ENCODE measurements around the gene SUSD1.

DNA sequence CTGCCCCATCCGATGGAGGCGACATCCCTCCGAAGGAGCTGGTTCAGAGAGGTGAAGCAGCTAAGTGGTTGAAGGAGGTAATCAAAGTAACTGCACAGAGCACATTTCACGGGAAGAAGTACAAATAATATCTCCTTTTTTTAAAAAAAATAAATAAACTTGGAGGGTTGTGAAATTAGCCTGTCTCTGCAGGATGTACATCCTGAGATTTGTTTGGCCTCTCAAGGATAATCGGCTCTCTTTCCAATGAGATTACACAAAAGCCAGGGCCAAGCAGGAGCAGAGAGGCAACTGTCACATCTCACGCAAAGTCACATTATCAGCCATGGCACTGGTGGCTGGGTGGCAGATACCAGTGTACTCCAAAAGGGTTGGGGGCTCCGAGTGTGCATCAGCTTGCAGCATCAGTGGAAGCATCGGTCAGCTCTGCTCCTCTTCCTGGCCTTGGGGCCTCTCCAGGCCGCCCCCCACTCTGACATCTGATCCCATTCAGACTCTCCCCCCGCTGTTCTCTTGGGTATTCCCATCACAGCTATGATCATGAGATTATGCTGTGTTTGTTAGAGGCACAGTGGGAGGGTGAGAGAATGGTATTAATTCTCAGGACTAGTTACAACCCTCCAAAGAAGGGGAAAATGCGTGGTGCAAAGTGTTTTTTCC lies 168.6 kb downstream of the SUSD1 start:
- TF ChIP-seq SIN3A (IDR thresholded peaks at IDR 0.05; ENCODE audit: borderline replicate concordance, insufficient read depth, low read length) (no peak), POLR2AphosphoS5 (IDR thresholded peaks at IDR 0.05; ENCODE audit: low read depth, low read length) (no peak)

Measured in PFSK-1 (cell line).